CD4-positive, alpha-beta memory T cell (primary cell): ENCODE results near the gene LRP8. TPM values are rescaled to one million over a fixed set of nuclear protein-coding genes. Genes with fewer than 3 reads are reported as not detected.
A peak's percentile ranks its signal among the peaks of the same experiment; 100 is the strongest.

Experiments
- CTCF ChIA-PET: fragments of 350-600 bp; sonication (Branson Sonifier 250); formaldehyde crosslinking; loops from one replicate; lab custom pipeline; 2021; ENCODE audit warnings: inconsistent platforms; ENCODE audit not compliant: partially characterized antibody; lab: Charles Lee
- POLR2A ChIA-PET: fragments of 350-600 bp; sonication (Branson Sonifier 250); formaldehyde crosslinking; loops from one replicate; lab custom pipeline; 2021; ENCODE audit not compliant: partially characterized antibody; lab: Charles Lee
- DNase-seq, 5 donors: peaks; one replicate each; pipeline versions ENCODE4 v3.0.0 to v3.0.0-alpha.2; 2020 to 2022; ENCODE audit warnings: mixed read lengths in 1 of 5
- H3K27ac ChIP-seq: one replicate; pipeline ENCODE4 v1.7.0; 2013; ENCODE audit warnings: low read depth, low read length
- H3K27me3 ChIP-seq: 2 replicates; pipeline ENCODE4 v1.7.0; 2013; ENCODE audit warnings: mild to moderate bottlenecking, low read length, moderate library complexity; ENCODE audit not compliant: insufficient read depth
- H3K36me3 ChIP-seq: 2 replicates; pipeline ENCODE4 v1.7.0; 2013; ENCODE audit warnings: mild to moderate bottlenecking, low read length, moderate library complexity; ENCODE audit not compliant: insufficient read depth
- H3K4me1 ChIP-seq: 2 replicates; pipeline ENCODE4 v1.7.0; 2013; ENCODE audit warnings: mild to moderate bottlenecking, low read length, moderate library complexity; ENCODE audit not compliant: insufficient read depth
- H3K4me3 ChIP-seq, 2 donors: one replicate each; pipeline ENCODE4 v1.7.0; 2013; ENCODE audit warnings: low read length in 2 of 2, mild to moderate bottlenecking in 1 of 2
- H3K9me3 ChIP-seq, 2 donors: one replicate each; pipeline ENCODE4 v1.7.0; 2013; ENCODE audit warnings: low read length in 2 of 2, control low read depth in 1 of 2; ENCODE audit not compliant: control insufficient read depth in 1 of 2
- H3K27ac Mint-ChIP-seq, 7 donors: one replicate each; pipeline ENCODE4 v1.8.0; 2020 to 2021; ENCODE audit warnings: mixed read lengths in 7 of 7, mild to moderate bottlenecking in 6 of 7, inconsistent platforms in 3 of 7, moderate library complexity in 3 of 7
- H3K27me3 Mint-ChIP-seq, 2 donors: one replicate each; pipeline ENCODE4 v1.8.0; 2020 to 2021; ENCODE audit warnings: mixed read lengths in 2 of 2
- H3K36me3 Mint-ChIP-seq, 2 donors: one replicate each; pipeline ENCODE4 v1.8.0; 2020 to 2021; ENCODE audit warnings: mixed read lengths in 2 of 2, inconsistent platforms in 1 of 2, mild to moderate bottlenecking in 1 of 2
- H3K4me1 Mint-ChIP-seq, 4 donors: one replicate each; pipeline ENCODE4 v1.8.0; 2020 to 2021; ENCODE audit warnings: mixed read lengths in 4 of 4, mild to moderate bottlenecking in 1 of 4
- H3K4me3 Mint-ChIP-seq, 8 donors: one replicate each; pipeline ENCODE4 v1.8.0; 2020 to 2021; ENCODE audit warnings: mixed read lengths in 8 of 8, mild to moderate bottlenecking in 7 of 8, moderate library complexity in 6 of 8, inconsistent platforms in 3 of 8
- H3K9me3 Mint-ChIP-seq, 8 donors: one replicate each; pipeline ENCODE4 v1.8.0; 2020 to 2021; ENCODE audit warnings: mixed read lengths in 8 of 8, mild to moderate bottlenecking in 5 of 8, inconsistent platforms in 3 of 8, moderate library complexity in 1 of 8
- intact Hi-C: fragments of 100-400 bp; cut with micrococcal nuclease; formaldehyde crosslinking; loops from one replicate; pipeline ENCODE4 v1.15.1; 2023
- polyA plus RNA-seq, 2 donors: library from polyadenylated mRNA; unstranded; fragments of 300-500 nt; fragmentation: Illumina TruSeq; gene quantifications; one replicate each; pipeline ENCODE4 v1.2.3, GENCODE V29; 2021
- total RNA-seq, 2 experiments: library from RNA; stranded (reverse); gene quantifications; one replicate each; pipeline ENCODE4 v1.2.3, GENCODE V29; 2021

Gene LRP8
- total and polyA plus RNA-seq, 4 experiments from 2014 or later = 0.91 to 17.6 (median 10.0) TPM

GRCh38 chr1:53244141-53244540, 83.7 kb downstream of the LRP8 start:
- Histone ChIP-seq H3K9me3 (no peaks in the 10 kb centered on the region), H3K4me3 (no peak overlapping the region), H3K27ac (no peak overlapping the region), H3K36me3 (no peaks in the 10 kb centered on the region), H3K27me3 (no peaks in the 10 kb centered on the region), H3K4me1 (peaks cover 1% of the 10 kb centered on the region)
- Mint-ChIP-seq H3K36me3 (peaks cover 0 to 4% of the 10 kb centered on the region in 2 donors), H3K27ac (peak overlapping the region in 2 of 7 donors; percentile 39 to 48), H3K4me3 (no peak overlapping the region), H3K27me3 (no peaks in the 10 kb centered on the region), H3K4me1 (peaks cover 0 to 2% (median under 1%) of the 10 kb centered on the region in 4 donors), H3K9me3 (no peaks in the 10 kb centered on the region)
- intact Hi-C loops = no loop called here
- ChIA-PET CTCF (no interaction called here), POLR2A (no interaction called here)
- no peak for DNase-seq

GRCh38 chr1:53242381-53242780, 85.5 kb downstream of the LRP8 start:
- Mint-ChIP-seq H3K4me3 (no peak overlapping the region), H3K9me3 (peaks cover 0 to 3% (median 0%) of the 10 kb centered on the region in 8 donors), H3K36me3 (peaks cover 0 to 13% of the 10 kb centered on the region in 2 donors), H3K27ac (no peak overlapping the region), H3K27me3 (no peaks in the 10 kb centered on the region), H3K4me1 (peaks cover 11 to 19% (median 15%) of the 10 kb centered on the region in 4 donors)
- Histone ChIP-seq H3K9me3 (no peaks in the 10 kb centered on the region), H3K27me3 (no peaks in the 10 kb centered on the region), H3K4me1 (peaks cover 14% of the 10 kb centered on the region), H3K36me3 (no peaks in the 10 kb centered on the region), H3K27ac (no peak overlapping the region), H3K4me3 (no peak overlapping the region)
- no peak for DNase-seq
- CTCF ChIA-PET = no interaction called here
- POLR2A ChIA-PET = no interaction called here
- intact Hi-C loops = no loop called here

GRCh38 chr1:53241828-53242227, 86.0 kb downstream of the LRP8 start:
- ChIA-PET CTCF (no interaction called here), POLR2A (no interaction called here)
- no peaks in the 10 kb centered on the region for H3K27me3 Mint-ChIP-seq
- no peak overlapping the region for H3K4me3 Mint-ChIP-seq
- H3K9me3 Mint-ChIP-seq = peaks cover 0 to 3% (median 0%) of the 10 kb centered on the region in 8 donors
- H3K36me3 Mint-ChIP-seq = peaks cover 0 to 13% of the 10 kb centered on the region in 2 donors
- no peaks in the 10 kb centered on the region for H3K9me3 ChIP-seq
- H3K36me3 ChIP-seq = no peaks in the 10 kb centered on the region
- H3K27me3 ChIP-seq = no peaks in the 10 kb centered on the region
- DNase-seq = no peak
- intact Hi-C loops = no loop called here
- H3K4me1 Mint-ChIP-seq = peaks cover 11 to 25% (median 17%) of the 10 kb centered on the region in 4 donors
- peak overlapping the region in 2 of 7 donors; percentile 10 to 40 for H3K27ac Mint-ChIP-seq
- H3K27ac ChIP-seq = no peak overlapping the region
- H3K4me3 ChIP-seq = no peak overlapping the region
- peaks cover 20% of the 10 kb centered on the region for H3K4me1 ChIP-seq

- Histone ChIP-seq H3K27me3 (no peaks in the 10 kb centered on the region), H3K4me1 (peaks cover 31% of the 10 kb centered on the region), H3K27ac (peak within 1 kb of the TSS; percentile 87), H3K9me3 (no peaks in the 10 kb centered on the region), H3K4me3 (peak within 1 kb of the TSS; percentile 87 to 96), H3K36me3 (peaks cover 25% of the 10 kb centered on the region)
- Mint-ChIP-seq H3K4me1 (peaks cover 21 to 36% (median 29%) of the 10 kb centered on the region in 4 donors), H3K4me3 (peak within 1 kb of the TSS; percentile 96 to 99 (median 97)), H3K27ac (peak within 1 kb of the TSS; percentile 97 to 99 (median 98)), H3K36me3 (peaks cover 19 to 37% of the 10 kb centered on the region in 2 donors), H3K9me3 (peaks cover 0 to 3% (median 0%) of the 10 kb centered on the region in 8 donors), H3K27me3 (no peaks in the 10 kb centered on the region)
- peak; percentile 93 to 95 (median 94) for DNase-seq
- ChIA-PET CTCF (no interaction called here), POLR2A (interaction anchor here (0.9 to 4.8 kb wide), 7 partner anchors 9 to 707 kb away, joined by 3 to 38 read pairs (median 5); partner anchors contain the start of genes CZIB, IFT25 and LRRC42)
- intact Hi-C loops = loop anchor here (1.0 to 10.0 kb wide), 6 partner anchors 18 to 1361 kb away; partner anchors contain the start of genes CPT2, CZIB, NDC1 and NRDC
Observed at GRCh38 chr1:53238197-53239155, 89.4 kb downstream of the LRP8 start, which contains the start of gene MAGOH. TSS of gene MAGOH (minus strand) at chr1:53238518. CDS start at chr1:53238448, 70 bp downstream.

- no peaks in the 10 kb centered on the region for H3K27me3 ChIP-seq
- Mint-ChIP-seq H3K4me3 (peak overlapping the region; percentile 96 to 99 (median 97)), H3K36me3 (peaks cover 23 to 42% of the 10 kb centered on the region in 2 donors), H3K4me1 (peaks cover 21 to 36% (median 29%) of the 10 kb centered on the region in 4 donors), H3K27me3 (no peaks in the 10 kb centered on the region), H3K27ac (peak overlapping the region; percentile 97 to 99 (median 98)), H3K9me3 (peaks cover 0 to 3% (median 0%) of the 10 kb centered on the region in 8 donors)
- H3K27ac ChIP-seq = peak overlapping the region; percentile 87
- H3K36me3 ChIP-seq = peaks cover 29% of the 10 kb centered on the region
- ChIA-PET POLR2A (interaction anchor here (0.5 to 4.8 kb wide), 4 partner anchors 16 to 1202 kb away, joined by 5 to 38 read pairs (median 8); partner anchors contain the start of genes CZIB, IFT25 and LRRC42), CTCF (no interaction called here)
- DNase-seq = no peak
- peak overlapping the region; percentile 87 to 96 for H3K4me3 ChIP-seq
- intact Hi-C loops = loop anchor here (1.0 to 10.0 kb wide), 6 partner anchors 17 to 1360 kb away; partner anchors contain the start of genes CPT2, CZIB, NDC1 and NRDC
- H3K9me3 ChIP-seq = no peaks in the 10 kb centered on the region
- peaks cover 31% of the 10 kb centered on the region for H3K4me1 ChIP-seq
Observed at GRCh38 chr1:53237638-53238037, 90.2 kb downstream of the LRP8 start.

GRCh38 chr1:53220962-53221286, 106.9 kb downstream of the LRP8 start:
- H3K27me3 ChIP-seq = no peaks in the 10 kb centered on the region
- peaks cover 0 to 34% of the 10 kb centered on the region in 2 donors for H3K36me3 Mint-ChIP-seq
- DNase-seq = no peak
- ChIA-PET CTCF (interaction anchor here (1.4 kb wide), 1 partner anchor 26 kb away, joined by 3 read pairs; no protein-coding TSS in a partner anchor), POLR2A (interaction anchor here (0.8 to 5.6 kb wide), 4 partner anchors 9 to 75 kb away, joined by 4 to 46 read pairs (median 21); partner anchors contain the start of genes CPT2 and MAGOH)
- peaks cover 0 to 1% (median 0%) of the 10 kb centered on the region in 8 donors for H3K9me3 Mint-ChIP-seq
- H3K4me1 Mint-ChIP-seq = peaks cover 16 to 28% (median 22%) of the 10 kb centered on the region in 4 donors
- peak overlapping the region; percentile 49 to 81 for H3K4me3 ChIP-seq
- H3K27ac Mint-ChIP-seq = peak overlapping the region; percentile 91 to 99 (median 98)
- peaks cover 17% of the 10 kb centered on the region for H3K4me1 ChIP-seq
- intact Hi-C loops = loop anchor here (1.0 kb wide), 2 partner anchors 17 to 25 kb away; partner anchors contain the start of genes CPT2 and MAGOH
- H3K36me3 ChIP-seq = peaks cover 19% of the 10 kb centered on the region
- no peaks in the 10 kb centered on the region for H3K27me3 Mint-ChIP-seq
- H3K27ac ChIP-seq = peak overlapping the region; percentile 95
- H3K4me3 Mint-ChIP-seq = peak overlapping the region; percentile 88 to 95 (median 94)
- no peaks in the 10 kb centered on the region for H3K9me3 ChIP-seq
